Renal cortex interstitium (tissue), 11 donors: Measurements from ENCODE around the gene ASB15. TPM values are rescaled to one million over a fixed set of nuclear protein-coding genes. Genes with fewer than 3 reads are reported as not detected.

ENCODE experiments used
- DNase-seq, 11 donors: peaks; one replicate each; pipeline ENCODE4 v3.0.0-alpha.2; 2013; ENCODE audit warnings: low read depth in 9 of 11, low spot score in 4 of 11; ENCODE audit errors: extremely low read depth in 1 of 11
- polyA plus RNA-seq, 3 donors: library from polyadenylated mRNA; unstranded; fragments of 120-200 nt; gene quantifications; one replicate each; pipeline ENCODE4 v1.2.1, GENCODE V29; 2013; ENCODE audit not compliant: insufficient read length in 3 of 3

Gene ASB15
- polyA plus RNA-seq, 3 donors: 1.7 to 2.8 (median 2.1) TPM

GRCh38 chr7:123681561-123681960 is 79.9 kb downstream of the ASB15 start:
- DNase-seq: no peak

GRCh38 chr7:123682690-123683089 is 81.1 kb downstream of the ASB15 start:
- peak; percentile 20 to 73 (median 45) for DNase-seq

GRCh38 chr7:123687161-123687560 is 85.5 kb downstream of the ASB15 start:
- DNase-seq: no peak

GRCh38 chr7:123687727-123688126 is 86.1 kb downstream of the ASB15 start:
- DNase-seq: no peak

Other genes with a start within 250 kb of the ASB15 start
- gene IQUB, start 67.2 kb upstream of the ASB15 start, polyA plus RNA-seq: 1 to 10 TPM; 5.0 to 7.5 (median 7.3) TPM
- 100 to 1,000 TPM; 189 to 243 (median 204) TPM for gene NDUFA5, start 44.0 kb upstream of the ASB15 start, polyA plus RNA-seq
- under 1 TPM in 1 of 3 donors, not detected in 2; 0.06 TPM for gene LMOD2, start 54.0 kb downstream of the ASB15 start, polyA plus RNA-seq
- 10 to 100 TPM; 71.2 to 85.8 (median 76.4) TPM for gene WASL, start 147.2 kb downstream of the ASB15 start, polyA plus RNA-seq
- gene HYAL4, start 243.3 kb downstream of the ASB15 start, polyA plus RNA-seq: under 1 TPM; 0.08 to 0.18 (median 0.11) TPM